Esophagus squamous epithelium (tissue), 5 donors: ENCODE data around the gene CCM2. TPM values are rescaled to one million over a fixed set of nuclear protein-coding genes. Genes with fewer than 3 reads are reported as not detected.

Experiments used
- DNase-seq: peaks from one replicate; lab custom pipeline; 2025; lab: John Stamatoyannopoulos, UW
- H3K27ac ChIP-seq, 4 donors: fragments of 200-600 bp; sonication (generic); one replicate each; pipeline ENCODE4 v1.5.1; 2016 to 2019; ENCODE audit warnings: mild to moderate bottlenecking in 1 of 4
- H3K27me3 ChIP-seq, 4 donors: fragments of 200-600 bp; sonication (generic); 1 replicate in 3 of 4; 2 replicates in 1 of 4; pipeline versions ENCODE4 v1.5.1 to v1.6.0; 2017 to 2021; ENCODE audit warnings: antibody characterized with exemption in 1 of 4
- H3K36me3 ChIP-seq, 3 donors: fragments of 200-600 bp; sonication (generic); one replicate each; pipeline ENCODE4 v1.5.1; 2016 to 2019
- H3K4me1 ChIP-seq, 3 donors: fragments of 200-600 bp; sonication (generic); one replicate each; pipeline ENCODE4 v1.5.1; 2017 to 2019
- H3K4me3 ChIP-seq, 4 donors: fragments of 200-600 bp; sonication (generic); 1 replicate in 3 of 4; 2 replicates in 1 of 4; pipeline ENCODE4 v1.5.1; 2016 to 2019; ENCODE audit warnings: mild to moderate bottlenecking in 2 of 4, moderate library complexity in 1 of 4
- H3K9me3 ChIP-seq, 3 donors: fragments of 200-600 bp; sonication (generic); one replicate each; pipeline ENCODE4 v1.5.1; 2016 to 2019
- CTCF ChIP-seq, 6 experiments: fragments of 450-650 bp in 4 of 6; fragments of 200-600 bp in 2 of 6; sonication (generic) in 2 of 6; IDR thresholded peaks; one replicate each; pipeline ENCODE4 v1.5.1; 2016 to 2019; ENCODE audit warnings: antibody characterized with exemption in 6 of 6, mild to moderate bottlenecking in 4 of 6, moderate library complexity in 4 of 6
- POLR2A ChIP-seq, 4 donors: fragments of 450-650 bp; IDR thresholded peaks; one replicate each; pipeline ENCODE4 v1.6.1; 2017; ENCODE audit warnings: antibody characterized with exemption in 4 of 4, mild to moderate bottlenecking in 4 of 4, moderate library complexity in 3 of 4
- WGBS, 2 donors: methylation state at CpG; one replicate each; pipeline ENCODE4 v1.1.5; 2018; 5-methylcytosine and 5-hydroxymethylcytosine counted together
- intact Hi-C: fragments of 100-400 bp; cut with DNase I; formaldehyde crosslinking; loops from one replicate; pipeline ENCODE4 v1.15.0; 2022
- total RNA-seq, 4 donors: library from RNA; depleted of rRNA; stranded (reverse); fragments of >200 nt; gene quantifications; one replicate each; pipeline ENCODE4 v1.1.0, GENCODE V29; 2016
- donor health status: DM: yes; HTN: yes; CAD: no.

Gene CCM2
- total RNA-seq, 4 donors from 2014 or later = 20.0 to 36.3 (median 24.9) TPM

GRCh38 chr7:45117582-45117981 is 117.6 kb downstream of the CCM2 start:
- intact Hi-C loops = no loop called here
- Histone ChIP-seq H3K36me3 (no peaks in the 10 kb centered on the region), H3K4me1 (peaks cover 0 to under 1% (median 0%) of the 10 kb centered on the region in 3 donors), H3K4me3 (no peak overlapping the region), H3K27ac (no peak overlapping the region), H3K9me3 (no peaks in the 10 kb centered on the region), H3K27me3 (no peaks in the 10 kb centered on the region)
- no peak for DNase-seq
- 94 to 100% methylated on average over 1 to 2 of the region's 4 CpGs for WGBS, 2 donors
- no peak for TF ChIP-seq CTCF (IDR thresholded peaks at IDR 0.05)
- no peak for TF ChIP-seq POLR2A (IDR thresholded peaks at IDR 0.05)

GRCh38 chr7:45118292-45118691 is 118.3 kb downstream of the CCM2 start:
- Histone ChIP-seq H3K27ac (no peak overlapping the region), H3K4me3 (no peak overlapping the region), H3K4me1 (no peaks in the 10 kb centered on the region), H3K36me3 (no peaks in the 10 kb centered on the region), H3K9me3 (no peaks in the 10 kb centered on the region), H3K27me3 (no peaks in the 10 kb centered on the region)
- WGBS, 2 donors = 72 to 74% methylated on average over 4 of the region's 4 CpGs
- TF ChIP-seq POLR2A (IDR thresholded peaks at IDR 0.05) (no peak), CTCF (IDR thresholded peaks at IDR 0.05) (no peak)
- intact Hi-C loops = no loop called here
- DNase-seq = no peak

GRCh38 chr7:45118889-45119331 is 118.9 kb downstream of the CCM2 start:
- TF ChIP-seq CTCF (IDR thresholded peaks at IDR 0.05) (no peak), POLR2A (IDR thresholded peaks at IDR 0.05) (no peak)
- DNase-seq = no peak
- Histone ChIP-seq H3K9me3 (no peaks in the 10 kb centered on the region), H3K4me3 (no peak overlapping the region), H3K27me3 (no peaks in the 10 kb centered on the region), H3K36me3 (no peaks in the 10 kb centered on the region), H3K4me1 (no peaks in the 10 kb centered on the region), H3K27ac (no peak overlapping the region)
- WGBS, 2 donors = 90% methylated on average over 2 of the region's 3 CpGs
- intact Hi-C loops = no loop called here

- Histone ChIP-seq H3K27ac (no peak overlapping the region), H3K36me3 (no peaks in the 10 kb centered on the region), H3K4me3 (no peak overlapping the region), H3K4me1 (no peaks in the 10 kb centered on the region), H3K9me3 (no peaks in the 10 kb centered on the region), H3K27me3 (no peaks in the 10 kb centered on the region)
- intact Hi-C loops = no loop called here
- DNase-seq = no peak
- 80 to 86% methylated on average over 3 of the region's 3 CpGs for WGBS, 2 donors
- TF ChIP-seq CTCF (IDR thresholded peaks at IDR 0.05) (no peak), POLR2A (IDR thresholded peaks at IDR 0.05) (no peak)
Observed at GRCh38 chr7:45119550-45119949, 119.5 kb downstream of the CCM2 start.

- Histone ChIP-seq H3K27ac (no peak overlapping the region), H3K9me3 (no peaks in the 10 kb centered on the region), H3K36me3 (no peaks in the 10 kb centered on the region), H3K27me3 (no peaks in the 10 kb centered on the region), H3K4me3 (no peak overlapping the region), H3K4me1 (no peaks in the 10 kb centered on the region)
- WGBS, 2 donors = 77 to 85% methylated on average over 8 to 9 of the region's 16 CpGs
- no peak for TF ChIP-seq POLR2A (IDR thresholded peaks at IDR 0.05)
- no peak for TF ChIP-seq CTCF (IDR thresholded peaks at IDR 0.05)
- no peak for DNase-seq
- intact Hi-C loops = no loop called here
Observed at GRCh38 chr7:45122975-45123860, 123.2 kb downstream of the CCM2 start.
